Hematopoietic multipotent progenitor cell treated with erythropoietin and hydrocortisone succinate and interleukin-3 and kit ligand, for 8 days (in vitro differentiated cells): Measurements from ENCODE around the gene ZNF17.
A peak's percentile ranks its signal among the peaks of the same experiment; 100 is the strongest.

Source experiments
- DNase-seq: peaks from one replicate; pipeline ENCODE4 v3.0.0-alpha.2; 2015

The ZNF17 gene

GRCh38 chr19:57434386-57435061 lies 23.6 kb downstream of the ZNF17 start:
- no peak for DNase-seq

- peak; percentile 99 for DNase-seq
These were observed 24.4 kb downstream of the ZNF17 start, which contains the start of gene ZNF749 for GRCh38 chr19:57435062-57435978. Gene ZNF749 (plus strand): TSS chr19:57435325. CDS start chr19:57435579, 254 bp downstream.

DNA sequence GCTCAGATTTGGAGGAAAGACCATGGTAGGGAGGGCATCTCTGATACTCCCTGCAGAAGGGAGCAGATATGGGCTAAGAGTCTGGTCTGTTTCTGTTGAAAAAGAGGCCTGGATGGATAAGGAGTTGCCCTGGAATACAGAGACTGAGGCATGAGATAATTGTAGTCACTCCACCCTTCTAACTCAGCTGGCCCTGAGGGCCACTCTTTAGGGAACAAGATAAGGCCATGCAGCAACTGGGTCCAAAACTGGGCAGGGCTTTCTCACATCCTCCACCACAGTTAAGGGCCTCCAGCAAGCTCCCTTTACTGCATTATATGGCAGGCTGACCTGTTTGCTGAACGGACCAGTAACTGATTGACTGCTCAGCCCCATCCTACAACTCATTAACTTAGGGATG lies 25.5 kb downstream of the ZNF17 start:
- DNase-seq, result peak; percentile 95

DNA sequence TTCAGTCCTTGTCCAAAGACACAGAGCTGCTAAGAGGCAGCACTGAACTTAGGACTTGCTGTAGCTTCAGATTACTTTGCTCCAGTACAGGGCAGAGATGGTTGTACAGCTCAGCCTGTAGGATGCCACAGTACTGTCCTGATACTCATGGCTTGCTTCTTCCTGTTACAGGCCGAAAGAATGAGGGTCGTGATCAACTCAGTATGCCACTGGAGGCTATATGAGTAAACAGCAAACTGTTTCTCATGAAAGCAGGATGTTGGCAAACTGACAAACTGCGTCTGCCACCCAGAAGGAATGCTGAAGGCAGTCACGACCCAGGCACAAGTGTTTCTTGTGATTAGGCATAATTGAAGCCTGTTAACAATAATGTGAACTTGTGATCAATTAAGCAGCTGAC lies 27.0 kb downstream of the ZNF17 start:
- no peak for DNase-seq

DNA sequence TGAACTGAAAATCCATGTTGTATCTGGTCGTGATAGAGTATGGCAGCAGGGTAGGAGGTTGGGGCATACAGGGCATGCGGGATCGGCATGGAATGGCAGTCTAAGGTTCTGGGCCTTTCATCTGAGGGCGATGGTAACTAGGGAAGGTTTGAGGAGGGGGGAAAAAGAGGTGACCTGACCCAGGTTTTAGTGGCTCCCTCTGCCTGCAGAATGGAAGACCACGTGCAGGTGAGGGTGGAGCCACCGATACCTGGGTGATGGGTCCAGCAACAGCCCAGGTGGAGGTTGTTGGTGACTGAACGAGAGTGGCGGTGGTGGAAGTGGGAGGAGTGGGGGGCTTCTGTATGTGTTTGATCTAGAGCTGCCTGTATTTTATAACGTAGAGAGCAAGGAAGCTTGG lies 28.0 kb downstream of the ZNF17 start:
- no peak for DNase-seq

GRCh38 chr19:57441979-57442752 lies 31.2 kb downstream of the ZNF17 start:
- no peak for DNase-seq

- no peak for DNase-seq
These were observed 32.2 kb downstream of the ZNF17 start for GRCh38 chr19:57443121-57443696.

- DNase-seq, result no peak
These were observed 41.3 kb downstream of the ZNF17 start for GRCh38 chr19:57452307-57452706.

GRCh38 chr19:57465680-57466381 lies 54.9 kb downstream of the ZNF17 start:
- peak; percentile 77 for DNase-seq

GRCh38 chr19:57466489-57466888 lies 55.5 kb downstream of the ZNF17 start:
- no peak for DNase-seq
